Keratinocyte (primary cell): ENCODE measurements around the gene FAM234A. TPM values are rescaled to one million over a fixed set of nuclear protein-coding genes. Genes with fewer than 3 reads are reported as not detected.

Experiments used
- DNase-seq: peaks from one replicate; pipeline ENCODE4 v3.0.0-alpha.2; 2011; ENCODE audit warnings: low read depth, missing footprints, low spot score
- FAIRE-seq: peaks from 2 replicates; lab custom pipeline; 2011; peaks lifted over from hg19 to GRCh38; lab: Jason Lieb, UNC
- H2AFZ ChIP-seq: 2 replicates; pipeline ENCODE4 v1.6.0; 2012; ENCODE audit warnings: low read length, control low read depth, inconsistent platforms; ENCODE audit not compliant: control insufficient read depth
- H3K27ac ChIP-seq: 2 replicates; pipeline ENCODE4 v1.5.1; 2011; ENCODE audit warnings: low read length; ENCODE audit not compliant: control insufficient read depth, insufficient read depth
- H3K27me3 ChIP-seq: 3 replicates; pipeline ENCODE4 v1.6.0; 2011; ENCODE audit warnings: low read length; ENCODE audit not compliant: control insufficient read depth, insufficient read depth; ENCODE audit errors: extremely low read depth
- H3K36me3 ChIP-seq, 2 experiments: 2 replicates in 1 of 2; 3 replicates in 1 of 2; pipeline ENCODE4 v1.5.1; 2011; ENCODE audit warnings: low read length in 2 of 2, mild to moderate bottlenecking in 1 of 2; ENCODE audit not compliant: control insufficient read depth in 2 of 2, insufficient read depth in 2 of 2; ENCODE audit errors: extremely low read depth in 1 of 2
- H3K4me1 ChIP-seq: 3 replicates; pipeline ENCODE4 v1.5.1; 2011; ENCODE audit warnings: low read length; ENCODE audit not compliant: control insufficient read depth, insufficient read depth; ENCODE audit errors: extremely low read depth
- H3K4me2 ChIP-seq: 3 replicates; pipeline ENCODE4 v1.6.0; 2011; ENCODE audit warnings: low read depth, low read length; ENCODE audit not compliant: control insufficient read depth, insufficient read depth; ENCODE audit errors: extremely low read depth
- H3K4me3 ChIP-seq, 3 experiments: fragments of 200-600 bp in 1 of 3; sonication (generic) in 1 of 3; 2 replicates in 2 of 3; 3 replicates in 1 of 3; pipeline ENCODE4 v1.5.1; 2011 to 2016; ENCODE audit warnings: low read length in 3 of 3, mild to moderate bottlenecking in 3 of 3, control low read depth in 2 of 3, inconsistent platforms in 1 of 3, low read depth in 1 of 3, mixed read lengths in 1 of 3, mixed run types in 1 of 3, moderate library complexity in 1 of 3; ENCODE audit not compliant: control insufficient read depth in 2 of 3, insufficient read depth in 2 of 3; ENCODE audit errors: extremely low read depth in 1 of 3
- H3K79me2 ChIP-seq: 2 replicates; pipeline ENCODE4 v1.6.0; 2012; ENCODE audit warnings: low read length; ENCODE audit not compliant: control insufficient read depth, insufficient read depth
- H3K9ac ChIP-seq: 3 replicates; pipeline ENCODE4 v1.6.0; 2011; ENCODE audit warnings: low read length; ENCODE audit not compliant: control insufficient read depth, insufficient read depth; ENCODE audit errors: extremely low read depth
- H3K9me1 ChIP-seq: 3 replicates; pipeline ENCODE4 v1.6.0; 2011; ENCODE audit warnings: low read length; ENCODE audit not compliant: control insufficient read depth, insufficient read depth; ENCODE audit errors: extremely low read depth
- H3K9me3 ChIP-seq: 2 replicates; pipeline ENCODE4 v1.5.1; 2012; ENCODE audit warnings: low read depth, low read length; ENCODE audit not compliant: control insufficient read depth
- H4K20me1 ChIP-seq: 3 replicates; pipeline ENCODE4 v1.6.0; 2011; ENCODE audit warnings: low read length; ENCODE audit not compliant: control insufficient read depth, insufficient read depth; ENCODE audit errors: extremely low read depth
- EZH2 ChIP-seq: IDR thresholded peaks from one replicate; pipeline ENCODE4 v1.6.1; 2012; ENCODE audit warnings: inconsistent platforms, mild to moderate bottlenecking, low read length, moderate library complexity
- dilution Hi-C: fragments of 300-500 bp; cut with MboI; formaldehyde crosslinking; loops from one replicate; pipeline ENCODE4 v1.7.0; 2020; ENCODE audit warnings: low sequenced_read_pairs; ENCODE audit not compliant: extremely low pct_ligation_motif_present
- polyA plus RNA-seq, 5 experiments: library from polyadenylated mRNA; depleted of rRNA in 3 of 5; stranded (reverse) in 3 of 5; stranded (forward) in 1 of 5; unstranded in 1 of 5; fragments of >200 nt; gene quantifications; 1 replicate in 1 of 5; 2 replicates in 3 of 5; 3 replicates in 1 of 5; pipeline versions ENCODE4 v1.2.1 to v1.2.3, GENCODE V29; 2011 to 2012; ENCODE audit warnings: missing spikeins in 2 of 5, low read depth in 1 of 5, low replicate concordance in 1 of 5
- TF ChIP-seq, protein P1 (sequence below), 3 experiments: IDR thresholded peaks in 1 of 3; conservative IDR thresholded peaks in 1 of 3; optimal IDR thresholded peaks in 1 of 3; 2 replicates in 2 of 3; 3 replicates in 1 of 3; pipeline versions ENCODE3 to v1.5.1; 2011; ENCODE audit warnings: low read length in 3 of 3, mild to moderate bottlenecking in 3 of 3, moderate library complexity in 2 of 3, control low read depth in 1 of 3, inconsistent platforms in 1 of 3; ENCODE audit not compliant: insufficient read depth in 2 of 3; ENCODE audit errors: extremely low read depth in 1 of 3

The FAM234A gene
- polyA plus RNA-seq, 1 donor (not counting 4 experiments of a cell fraction or from before 2014, with no cell fraction given), result 18.3 TPM

DNA sequence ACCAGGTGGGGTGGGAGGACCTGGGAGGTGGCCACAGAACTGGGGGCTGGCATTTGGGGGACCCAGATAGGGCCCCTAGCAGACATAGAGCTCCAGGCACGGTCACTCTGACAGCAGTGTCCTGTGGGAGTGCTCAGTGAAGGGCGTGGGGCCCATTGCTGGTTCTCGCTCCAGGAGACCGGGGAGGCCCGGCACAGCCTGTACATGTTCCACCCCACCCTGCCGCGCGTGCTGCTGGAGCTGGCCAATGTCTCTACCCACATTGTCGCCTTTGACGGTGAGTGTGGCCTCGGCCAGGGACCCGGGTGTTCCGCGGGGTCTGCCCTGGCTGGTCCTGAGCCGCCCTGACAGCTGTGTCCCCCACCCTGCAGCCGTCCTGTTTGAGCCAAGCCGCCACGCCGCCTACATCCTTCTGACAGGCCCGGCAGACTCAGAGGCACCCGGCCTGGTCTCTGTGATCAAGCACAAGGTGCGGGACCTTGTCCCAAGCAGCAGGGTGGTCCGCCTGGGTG, 29.9 kb downstream of the FAM234A start:
- Histone ChIP-seq H3K4me3 (no peak overlapping the region), H2AFZ (no peak overlapping the region), H3K36me3 (peaks cover 0 to 15% of the 10 kb centered on the region in 2 experiments), H3K27me3 (peaks cover 15% of the 10 kb centered on the region), H3K79me2 (no peaks in the 10 kb centered on the region), H3K9ac (no peak overlapping the region), H4K20me1 (no peaks in the 10 kb centered on the region), H3K9me3 (no peaks in the 10 kb centered on the region), H3K4me1 (peaks cover 15% of the 10 kb centered on the region), H3K4me2 (no peak overlapping the region), H3K9me1 (no peaks in the 10 kb centered on the region), H3K27ac (no peak overlapping the region)
- DNase-seq (no peak), FAIRE-seq (no peak)
- dilution Hi-C loops, result no loop called here
- TF ChIP-seq, protein P1, sequence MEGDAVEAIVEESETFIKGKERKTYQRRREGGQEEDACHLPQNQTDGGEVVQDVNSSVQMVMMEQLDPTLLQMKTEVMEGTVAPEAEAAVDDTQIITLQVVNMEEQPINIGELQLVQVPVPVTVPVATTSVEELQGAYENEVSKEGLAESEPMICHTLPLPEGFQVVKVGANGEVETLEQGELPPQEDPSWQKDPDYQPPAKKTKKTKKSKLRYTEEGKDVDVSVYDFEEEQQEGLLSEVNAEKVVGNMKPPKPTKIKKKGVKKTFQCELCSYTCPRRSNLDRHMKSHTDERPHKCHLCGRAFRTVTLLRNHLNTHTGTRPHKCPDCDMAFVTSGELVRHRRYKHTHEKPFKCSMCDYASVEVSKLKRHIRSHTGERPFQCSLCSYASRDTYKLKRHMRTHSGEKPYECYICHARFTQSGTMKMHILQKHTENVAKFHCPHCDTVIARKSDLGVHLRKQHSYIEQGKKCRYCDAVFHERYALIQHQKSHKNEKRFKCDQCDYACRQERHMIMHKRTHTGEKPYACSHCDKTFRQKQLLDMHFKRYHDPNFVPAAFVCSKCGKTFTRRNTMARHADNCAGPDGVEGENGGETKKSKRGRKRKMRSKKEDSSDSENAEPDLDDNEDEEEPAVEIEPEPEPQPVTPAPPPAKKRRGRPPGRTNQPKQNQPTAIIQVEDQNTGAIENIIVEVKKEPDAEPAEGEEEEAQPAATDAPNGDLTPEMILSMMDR (optimal IDR thresholded peaks at IDR 0.05 in 1 of 3, IDR thresholded peaks at IDR 0.05 in 1 of 3, conservative IDR thresholded peaks at IDR 0.05 in 1 of 3; ENCODE audit: extremely low read depth in 1 of 3, insufficient read depth in 2 of 3, low read length in 3 of 3), result no peak
- no peak for TF ChIP-seq EZH2

DNA sequence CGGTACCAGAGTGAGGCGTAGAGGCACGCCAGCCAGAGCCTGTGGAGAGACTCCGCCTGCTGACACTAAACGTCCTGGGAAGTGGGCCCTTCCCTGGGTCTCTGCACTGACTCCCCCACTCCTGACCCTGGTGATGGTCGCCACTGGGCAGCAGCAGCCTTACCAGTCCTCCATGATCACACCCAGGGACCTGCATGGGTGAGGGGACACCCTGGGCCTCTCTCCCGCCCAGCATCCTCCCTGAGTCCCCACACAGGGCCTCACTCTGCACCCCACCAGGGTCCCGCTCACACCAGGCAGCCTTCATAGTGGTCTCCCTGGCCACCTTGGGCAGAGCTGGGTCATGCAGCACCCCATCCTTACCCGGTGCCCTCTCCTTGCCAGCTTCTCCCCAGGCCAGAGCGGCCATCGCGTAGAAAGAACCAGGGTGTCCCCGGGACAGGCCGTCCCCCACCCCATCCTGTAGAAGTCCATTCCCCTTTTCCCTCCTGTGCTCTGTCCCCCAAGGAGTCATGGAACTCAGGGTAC, 30.4 kb downstream of the FAM234A start:
- Histone ChIP-seq H3K9ac (no peak overlapping the region), H3K79me2 (no peaks in the 10 kb centered on the region), H2AFZ (no peak overlapping the region), H3K9me1 (no peaks in the 10 kb centered on the region), H3K4me3 (no peak overlapping the region), H3K27ac (no peak overlapping the region), H3K36me3 (peaks cover 0 to 13% of the 10 kb centered on the region in 2 experiments), H3K9me3 (no peaks in the 10 kb centered on the region), H3K27me3 (peaks cover 15% of the 10 kb centered on the region), H4K20me1 (no peaks in the 10 kb centered on the region), H3K4me1 (peaks cover 15% of the 10 kb centered on the region), H3K4me2 (no peak overlapping the region)
- dilution Hi-C loops, result no loop called here
- TF ChIP-seq, protein P1 (optimal IDR thresholded peaks at IDR 0.05 in 1 of 3, IDR thresholded peaks at IDR 0.05 in 1 of 3, conservative IDR thresholded peaks at IDR 0.05 in 1 of 3; ENCODE audit: extremely low read depth in 1 of 3, insufficient read depth in 2 of 3, low read length in 3 of 3), result no peak
- no peak for TF ChIP-seq EZH2
- no peak for DNase-seq
- FAIRE-seq, result no peak
